K562 (cell line): Measurements from ENCODE around the gene NR2F6. TPM values are rescaled to one million over a fixed set of nuclear protein-coding genes. Genes with fewer than 3 reads are reported as not detected.
A peak's percentile ranks its signal among the peaks of the same experiment; 100 is the strongest.

Source experiments
- ARID1B ChIP-seq: fragments of 450-650 bp; IDR thresholded peaks from 2 replicates; pipeline ENCODE4 v1.6.1; 2016; ENCODE audit warnings: antibody characterized with exemption, mild to moderate bottlenecking, inconsistent platforms
- ATF7 ChIP-seq: fragments of 450-650 bp; IDR thresholded peaks from 2 replicates; pipeline ENCODE4 v1.7.1; 2014; ENCODE audit warnings: mild to moderate bottlenecking, moderate library complexity
- BRF2 ChIP-seq: IDR thresholded peaks from 3 replicates; pipeline ENCODE4 v1.6.1; 2011; ENCODE audit warnings: borderline replicate concordance, mild to moderate bottlenecking; ENCODE audit not compliant: insufficient read length, insufficient read depth
- CBX3 ChIP-seq, 2 experiments: IDR thresholded peaks; 1 replicate in 1 of 2; 2 replicates in 1 of 2; pipeline ENCODE4 v1.6.1; 2012; ENCODE audit warnings: inconsistent platforms in 2 of 2, low read length in 2 of 2, borderline replicate concordance in 1 of 2, control low read depth in 1 of 2
- GTF2E2 ChIP-seq: fragments of 200-800 bp; sonication (Bioruptor generic); IDR thresholded peaks from 2 replicates; pipeline ENCODE4 v1.6.1; 2016; ENCODE audit warnings: missing genetic modification characterization, missing compliant biosample characterization
- HBP1 ChIP-seq: fragments of 450-650 bp; formaldehyde crosslinking; IDR thresholded peaks from 2 replicates; pipeline ENCODE4 v1.4.0; 2022; ENCODE audit warnings: missing genetic modification characterization
- HIVEP1 ChIP-seq: fragments of 250-450 bp; sonication (Bioruptor Pico); IDR thresholded peaks from 2 replicates; pipeline ENCODE4 v1.4.0; 2020; ENCODE audit warnings: mild to moderate bottlenecking
- IRF9 ChIP-seq: fragments of 450-650 bp; IDR thresholded peaks from 2 replicates; pipeline ENCODE4 v1.6.1; 2016; ENCODE audit warnings: missing biosample characterization, missing genetic modification characterization
- MYC ChIP-seq, 2 experiments: fragments of 250-450 bp in 1 of 2; sonication (Bioruptor Pico) in 1 of 2; IDR thresholded peaks; 2 replicates each; pipeline versions ENCODE4 v1.5.1 to v1.6.1; 2012 to 2021; ENCODE audit warnings: low read depth in 2 of 2, borderline replicate concordance in 1 of 2, improper control_type of control experiment in 1 of 2, low read length in 1 of 2, mild to moderate bottlenecking in 1 of 2, moderate library complexity in 1 of 2
- POLR2B ChIP-seq: fragments of 450-650 bp; IDR thresholded peaks from 2 replicates; pipeline ENCODE4 v1.6.1; 2018; ENCODE audit warnings: low read depth; ENCODE audit not compliant: partially characterized antibody
- PYGO2 ChIP-seq: fragments of 450-650 bp; IDR thresholded peaks from 2 replicates; pipeline ENCODE4 v1.6.1; 2016; ENCODE audit warnings: mild to moderate bottlenecking, missing genetic modification characterization, moderate library complexity, missing compliant biosample characterization
- SIX5 ChIP-seq, 2 experiments: IDR thresholded peaks; 2 replicates each; pipeline ENCODE4 v1.6.1; 2011; ENCODE audit warnings: low read length in 2 of 2, borderline replicate concordance in 1 of 2, low read depth in 1 of 2, mild to moderate bottlenecking in 1 of 2, moderate library complexity in 1 of 2; ENCODE audit not compliant: insufficient read depth in 1 of 2
- SP1 ChIP-seq: sonication (generic); formaldehyde crosslinking; IDR thresholded peaks from 2 replicates; pipeline ENCODE4 v1.8.1; 2022; ENCODE audit warnings: mild to moderate bottlenecking, missing genetic modification reagents
- TCFL5 ChIP-seq: fragments of 250-450 bp; sonication (Bioruptor Pico); conservative IDR thresholded peaks from 2 replicates; pipeline ENCODE4 v1.6.1; 2021; ENCODE audit warnings: mild to moderate bottlenecking, moderate library complexity, matching md5 sums
- ZFPM2 ChIP-seq: fragments of 250-450 bp; sonication (Bioruptor Pico); IDR thresholded peaks from 2 replicates; pipeline ENCODE4 v1.5.1; 2022; ENCODE audit warnings: mild to moderate bottlenecking
- ZNF12 ChIP-seq: sonication (generic); formaldehyde crosslinking; IDR thresholded peaks from 2 replicates; pipeline ENCODE4 v1.4.0; 2020; ENCODE audit warnings: mild to moderate bottlenecking, missing genetic modification reagents
- ZNF436 ChIP-seq: fragments of 250-450, 450-650 bp; sonication (Bioruptor Pico); formaldehyde crosslinking; IDR thresholded peaks from 2 replicates; pipeline ENCODE4 v1.7.0; 2020; ENCODE audit warnings: mild to moderate bottlenecking
- ZNF75A ChIP-seq: fragments of 450-650 bp; formaldehyde crosslinking; IDR thresholded peaks from 2 replicates; pipeline ENCODE4 v1.4.0; 2020; ENCODE audit warnings: mild to moderate bottlenecking
- polyA plus RNA-seq, 8 experiments: library from polyadenylated mRNA; depleted of rRNA in 4 of 8; stranded (reverse) in 5 of 8; unstranded in 3 of 8; fragments of >200 nt; fragmentation: Nextera tagmentation in 2 of 8; fragmentation: Illumina TruSeq in 1 of 8; extraction: Ambion mirVana in 2 of 8; extraction: Trizol in 1 of 8; gene quantifications; 2 replicates each; pipeline versions ENCODE4 v1.2.1 to v1.2.3, GENCODE V29; 2011 to 2014; ENCODE audit warnings: inconsistent platforms in 1 of 8, missing spikeins in 1 of 8
- total RNA-seq, 7 experiments: library from RNA; depleted of rRNA in 6 of 7; stranded (reverse); fragments of >200 nt in 6 of 7; fragmentation: Illumina TruSeq in 2 of 7; extraction: Trizol in 2 of 7; gene quantifications; 2 replicates each; pipeline versions ENCODE4 v1.2.1 to v1.2.3, GENCODE V29; 2011 to 2021; ENCODE audit warnings: low replicate concordance in 1 of 7
- TF ChIP-seq, protein P1 (sequence below), 2 experiments: IDR thresholded peaks; 2 replicates each; pipeline ENCODE4 v1.6.1; 2011; ENCODE audit warnings: borderline replicate concordance in 1 of 2, control low read depth in 1 of 2, low read depth in 1 of 2, low read length in 1 of 2, mild to moderate bottlenecking in 1 of 2, mixed read lengths in 1 of 2, moderate library complexity in 1 of 2; ENCODE audit not compliant: insufficient read depth in 1 of 2, insufficient read length in 1 of 2, poor library complexity in 1 of 2, severe bottlenecking in 1 of 2; ENCODE audit errors: extremely low read depth in 1 of 2

The NR2F6 gene
- total and polyA plus RNA-seq, 9 of the 15 experiments (the other 6 are each of a cell fraction or from before 2014, with no cell fraction given), result 0.76 to 97.5 (median 18.8) TPM

GRCh38 chr19:17266975-17267788 lies 21.5 kb upstream of the NR2F6 start, which contains the start of gene BABAM1 (continued):
- TF ChIP-seq, protein P1, sequence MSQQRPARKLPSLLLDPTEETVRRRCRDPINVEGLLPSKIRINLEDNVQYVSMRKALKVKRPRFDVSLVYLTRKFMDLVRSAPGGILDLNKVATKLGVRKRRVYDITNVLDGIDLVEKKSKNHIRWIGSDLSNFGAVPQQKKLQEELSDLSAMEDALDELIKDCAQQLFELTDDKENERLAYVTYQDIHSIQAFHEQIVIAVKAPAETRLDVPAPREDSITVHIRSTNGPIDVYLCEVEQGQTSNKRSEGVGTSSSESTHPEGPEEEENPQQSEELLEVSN (IDR thresholded peaks at IDR 0.05; ENCODE audit: borderline replicate concordance in 1 of 2, extremely low read depth in 1 of 2, insufficient read depth in 1 of 2, insufficient read length in 1 of 2, low read depth in 1 of 2, low read length in 1 of 2, poor library complexity in 1 of 2, severe bottlenecking in 1 of 2), result peak in 1 of 2 experiments; percentile 9
- TF ChIP-seq ZNF436 (CRISPR knock-in tag), result no peak
- TF ChIP-seq MYC (IDR thresholded peaks at IDR 0.05; ENCODE audit: low read depth, low read length), result 0 out of 2 replicates have a peak, but pooled peaks have one; percentile 10
- no peak for TF ChIP-seq MYC (CRISPR knock-in tag; IDR thresholded peaks at IDR 0.05; ENCODE audit: borderline replicate concordance, low read depth)
- peak; percentile 71 for TF ChIP-seq POLR2B
- peak; percentile 85 for TF ChIP-seq PYGO2
- TF ChIP-seq ARID1B, result no peak
- 0 out of 2 replicates have a peak, but pooled peaks have one; percentile 13 for TF ChIP-seq TCFL5
- peak; percentile 68; the same call in 1 of the 2 replicates for TF ChIP-seq ATF7
- TF ChIP-seq SIX5 (IDR thresholded peaks at IDR 0.05; ENCODE audit: borderline replicate concordance in 1 of 2, insufficient read depth in 1 of 2, low read depth in 1 of 2, low read length in 2 of 2), result peak; percentile 85 to 91
- peak; percentile 42; the same call in 1 of the 2 replicates for TF ChIP-seq HIVEP1
- TF ChIP-seq SP1 (CRISPR knock-in tag), result peak; percentile 69
- TF ChIP-seq IRF9 (tag), result no peak
- peak; percentile 69; the same call in 1 of the 2 replicates for TF ChIP-seq GTF2E2
- TF ChIP-seq ZNF75A (CRISPR knock-in tag), result 0 out of 2 replicates have a peak, but pooled peaks have one; percentile 28
- no peak for TF ChIP-seq BRF2
- TF ChIP-seq ZNF12 (CRISPR knock-in tag), result no peak
- TF ChIP-seq HBP1 (CRISPR knock-in tag), result 0 out of 2 replicates have a peak, but pooled peaks have one; percentile 28
- no peak for TF ChIP-seq ZFPM2
- TF ChIP-seq CBX3 (IDR thresholded peaks at IDR 0.05; ENCODE audit: borderline replicate concordance in 1 of 2, low read length in 2 of 2), result no peak
